GM12892 (cell line): Measurements from ENCODE around the gene RNF114.

Experiments
- POLR2A ChIP-seq: IDR thresholded peaks from 2 replicates; pipeline ENCODE4 v1.6.1; 2011; ENCODE audit warnings: low read depth, low read length, control low read depth
- POLR2AphosphoS5 ChIP-seq: IDR thresholded peaks from 2 replicates; pipeline ENCODE4 v1.6.1; 2011; ENCODE audit warnings: low read depth, low read length, control low read depth

- no peak for TF ChIP-seq POLR2A
- TF ChIP-seq POLR2AphosphoS5: no peak
Observed at GRCh38 chr20:49896204-49896603, 40.0 kb upstream of the RNF114 start.
